Right lobe of liver (tissue), 6 donors: ENCODE measurements around the gene CDKL1. TPM values are rescaled to one million over a fixed set of nuclear protein-coding genes. Genes with fewer than 3 reads are reported as not detected.
A peak's percentile ranks its signal among the peaks of the same experiment; 100 is the strongest.

Source experiments
- ATAC-seq, 4 donors: fragments of 200-7000 bp; cut with Tn5 transposase; one replicate each; pipeline ENCODE4 v1.9.1; 2020; ENCODE audit warnings: mild to moderate bottlenecking in 4 of 4, moderate library complexity in 4 of 4
- DNase-seq, 3 donors: peaks; one replicate each; pipeline ENCODE4 v3.0.0-alpha.2; 2020
- H3K27ac ChIP-seq, 3 donors: fragments of 200-600 bp; one replicate each; pipeline ENCODE4 v1.8.0; 2022
- H3K27me3 ChIP-seq, 2 donors: fragments of 200-600 bp; one replicate each; pipeline ENCODE4 v1.8.0; 2022
- H3K36me3 ChIP-seq, 4 donors: fragments of 200-600 bp; sonication (generic) in 1 of 4; one replicate each; pipeline versions ENCODE4 v1.5.1 to v1.8.0; 2017 to 2022; ENCODE audit warnings: control low read depth in 1 of 4
- H3K4me1 ChIP-seq, 4 donors: fragments of 200-600 bp; sonication (generic) in 1 of 4; one replicate each; pipeline versions ENCODE4 v1.5.1 to v1.8.0; 2017 to 2022; ENCODE audit warnings: control low read depth in 1 of 4
- H3K4me3 ChIP-seq, 3 donors: fragments of 200-600 bp; one replicate each; pipeline ENCODE4 v1.8.0; 2022
- H3K9me3 ChIP-seq, 4 donors: fragments of 200-600 bp; sonication (generic) in 1 of 4; one replicate each; pipeline versions ENCODE4 v1.5.1 to v1.8.0; 2017 to 2022; ENCODE audit warnings: control low read depth in 1 of 4
- CTCF ChIP-seq, 4 donors: fragments of 200-600 bp in 3 of 4; fragments of 450-650 bp in 1 of 4; IDR thresholded peaks; one replicate each; pipeline versions ENCODE4 v1.5.1 to v1.8.0; 2016 to 2022; ENCODE audit warnings: antibody characterized with exemption in 4 of 4, mild to moderate bottlenecking in 2 of 4
- POLR2A ChIP-seq: fragments of 450-650 bp; IDR thresholded peaks from one replicate; pipeline ENCODE4 v1.6.1; 2017; ENCODE audit warnings: antibody characterized with exemption, mild to moderate bottlenecking
- WGBS: methylation state at CpG from one replicate; pipeline ENCODE4 v1.1.6; 2018; ENCODE audit warnings: low coverage, low lambda C conversion rate; ENCODE audit not compliant: insufficient coverage; ENCODE audit errors: missing lambda C conversion rate; 5-methylcytosine and 5-hydroxymethylcytosine counted together
- intact Hi-C, 2 donors: fragments of 100-400 bp; cut with DNase I; formaldehyde crosslinking; loops; one replicate each; pipeline versions ENCODE4 v1.11.2 to v1.14.1; 2022
- total RNA-seq, 6 experiments: library from RNA; depleted of rRNA in 2 of 6; stranded (reverse); fragments of >200 nt in 2 of 6; fragmentation: NEBNext Ultra II Directional in 3 of 6; extraction: Animal tissue kit (Norgen Biotek cat#: 25700) in 3 of 6; gene quantifications; one replicate each; pipeline versions ENCODE4 v1.1.0 to v1.2.4, GENCODE V29; 2016 to 2023
- donor health status: DM: no; HTN: yes; CAD: no.
- donor health status: DM: no; HTN: no; CAD: no.
- donor health status: DM: no; HTN: no; CAD: no.
- donor health status: DM: no; HTN: yes; CAD: no.
- donor health status: DM: no; HTN: yes; CAD: no.

Gene CDKL1
- total RNA-seq, 6 experiments from 2014 or later = 1.1 to 4.5 (median 2.8) TPM

- no peak for DNase-seq
- ATAC-seq = no peak
- no peak overlapping the region for H3K4me3 ChIP-seq
- no peak for TF ChIP-seq POLR2A
- no peak for TF ChIP-seq CTCF (IDR thresholded peaks at IDR 0.05)
- H3K4me1 ChIP-seq = no peaks in the 10 kb centered on the region
- H3K36me3 ChIP-seq = no peaks in the 10 kb centered on the region
- H3K27me3 ChIP-seq = no peaks in the 10 kb centered on the region
- intact Hi-C loops = no loop called here
- H3K9me3 ChIP-seq = no peaks in the 10 kb centered on the region
- H3K27ac ChIP-seq = no peak overlapping the region
These were observed 47.7 kb downstream of the CDKL1 start for GRCh38 chr14:50348933-50349332.

GRCh38 chr14:50347521-50347920 is 49.2 kb downstream of the CDKL1 start:
- Histone ChIP-seq H3K27ac (no peak overlapping the region), H3K4me3 (no peak overlapping the region), H3K36me3 (no peaks in the 10 kb centered on the region), H3K27me3 (no peaks in the 10 kb centered on the region), H3K4me1 (peaks cover 0 to 5% (median 0%) of the 10 kb centered on the region in 4 donors), H3K9me3 (no peaks in the 10 kb centered on the region)
- TF ChIP-seq CTCF (IDR thresholded peaks at IDR 0.05) (no peak), POLR2A (no peak)
- intact Hi-C loops = no loop called here
- ATAC-seq = peak in 2 of 4 donors; percentile 12 to 24
- DNase-seq = no peak
- WGBS = 0% methylated on average over 1 of the region's 1 CpG

GRCh38 chr14:50345846-50346422 is 50.7 kb downstream of the CDKL1 start:
- ATAC-seq (peak; percentile 22 to 39 (median 22)), DNase-seq (no peak)
- Histone ChIP-seq H3K9me3 (no peaks in the 10 kb centered on the region), H3K27me3 (no peaks in the 10 kb centered on the region), H3K4me3 (no peak overlapping the region), H3K4me1 (peaks cover 0 to 10% (median 0%) of the 10 kb centered on the region in 4 donors), H3K27ac (no peak overlapping the region), H3K36me3 (no peaks in the 10 kb centered on the region)
- intact Hi-C loops = no loop called here
- WGBS = 45% methylated on average over 5 of the region's 6 CpGs
- TF ChIP-seq POLR2A (no peak), CTCF (IDR thresholded peaks at IDR 0.05) (no peak)

- Histone ChIP-seq H3K9me3 (no peaks in the 10 kb centered on the region), H3K4me1 (peaks cover 0 to 10% (median 0%) of the 10 kb centered on the region in 4 donors), H3K27ac (no peak overlapping the region), H3K4me3 (no peak overlapping the region), H3K27me3 (no peaks in the 10 kb centered on the region), H3K36me3 (no peaks in the 10 kb centered on the region)
- TF ChIP-seq CTCF (IDR thresholded peaks at IDR 0.05) = no peak
- TF ChIP-seq POLR2A = no peak
- intact Hi-C loops = no loop called here
- no peak for DNase-seq
- ATAC-seq = no peak
- WGBS = 62% methylated on average over 4 of the region's 4 CpGs
These were observed 51.7 kb downstream of the CDKL1 start for GRCh38 chr14:50344876-50345563.
